IMR-90 (cell line): Measurements from ENCODE around the gene LEO1. TPM values are rescaled to one million over a fixed set of nuclear protein-coding genes. Genes with fewer than 3 reads are reported as not detected.

Source experiments
- ATAC-seq: fragments of 200-7000 bp; cut with Tn5 transposase; 2 replicates; pipeline ENCODE4 v1.9.1; 2020; ENCODE audit warnings: low read depth, mild to moderate bottlenecking, moderate library complexity
- BruUV-seq: library from RNA; stranded (reverse); fragments of 400-500 nt; replicated peaks from 2 replicates; lab custom pipeline; 2021; lab: Mats Ljungman, UMichigan
- CTCF ChIA-PET: fragments of 300-600 bp; formaldehyde crosslinking; extraction: SDS; loops from one replicate; lab custom pipeline; 2021; ENCODE audit warnings: antibody characterized with exemption; lab: Yijun Ruan, JAX
- POLR2A ChIA-PET: fragments of 300-600 bp; sonication (Branson Sonifier 250); formaldehyde crosslinking; loops from one replicate; lab custom pipeline; 2022; ENCODE audit warnings: antibody characterized with exemption; ENCODE audit not compliant: unreplicated experiment; lab: Charles Lee
- DNase-seq: peaks from one replicate; pipeline ENCODE4 v3.0.0; 2013
- H2AFZ ChIP-seq: replicated peaks from 2 replicates; pipeline ENCODE3; 2013; ENCODE audit warnings: low read length, mild to moderate bottlenecking; ENCODE audit not compliant: poor library complexity
- H2AK5ac ChIP-seq: 2 replicates; pipeline ENCODE4 v1.6.1; 2013; ENCODE audit warnings: low read depth, low read length, inconsistent platforms
- H2AK9ac ChIP-seq: replicated peaks from 2 replicates; pipeline ENCODE3; 2013; ENCODE audit warnings: mild to moderate bottlenecking, low read depth, low read length, moderate library complexity; ENCODE audit not compliant: poor library complexity
- H2BK120ac ChIP-seq: 2 replicates; pipeline ENCODE4 v1.6.1; 2013; ENCODE audit warnings: low read depth, low read length, inconsistent platforms
- H2BK15ac ChIP-seq: 3 replicates; pipeline ENCODE4 v1.6.1; 2013; ENCODE audit warnings: low read depth, low read length, inconsistent platforms
- H2BK20ac ChIP-seq: 2 replicates; pipeline ENCODE4 v1.6.1; 2013; ENCODE audit warnings: low read depth, mild to moderate bottlenecking, inconsistent platforms, low read length, moderate library complexity
- H2BK5ac ChIP-seq: 2 replicates; pipeline ENCODE4 v1.6.1; 2013; ENCODE audit warnings: mild to moderate bottlenecking, low read depth, low read length, inconsistent platforms; ENCODE audit not compliant: poor library complexity, severe bottlenecking
- H3K14ac ChIP-seq: replicated peaks from 2 replicates; pipeline ENCODE4 v1.6.1; 2013; ENCODE audit warnings: low read depth, low read length, inconsistent platforms
- H3K18ac ChIP-seq: 2 replicates; pipeline ENCODE4 v1.6.1; 2013; ENCODE audit warnings: low read depth, low read length, control low read depth
- H3K23ac ChIP-seq: 2 replicates; pipeline ENCODE4 v1.6.1; 2013; ENCODE audit warnings: low read depth, low read length, inconsistent platforms
- H3K27ac ChIP-seq: 2 replicates; pipeline ENCODE4 v1.5.1; 2013; ENCODE audit warnings: mild to moderate bottlenecking, control low read depth, low read length; ENCODE audit not compliant: insufficient read depth
- H3K27me3 ChIP-seq: 2 replicates; pipeline ENCODE4 v1.6.1; 2013; ENCODE audit warnings: low read length; ENCODE audit not compliant: control insufficient read depth, insufficient read depth
- H3K36me3 ChIP-seq: 2 replicates; pipeline ENCODE4 v1.6.1; 2013; ENCODE audit warnings: low read length, mixed read lengths; ENCODE audit not compliant: control insufficient read depth, insufficient read depth
- H3K4ac ChIP-seq: 2 replicates; pipeline ENCODE4 v1.6.1; 2013; ENCODE audit warnings: low read depth, low read length, inconsistent platforms
- H3K4me1 ChIP-seq: 2 replicates; pipeline ENCODE4 v1.6.1; 2013; ENCODE audit warnings: low read length, mixed read lengths; ENCODE audit not compliant: control insufficient read depth, insufficient read depth
- H3K4me2 ChIP-seq: 2 replicates; pipeline ENCODE4 v1.6.1; 2013; ENCODE audit warnings: low read depth, mild to moderate bottlenecking, control low read depth, low read length, moderate library complexity
- H3K4me3 ChIP-seq: 2 replicates; pipeline ENCODE4 v1.5.1; 2013; ENCODE audit warnings: low read depth, mild to moderate bottlenecking, control low read depth, low read length, moderate library complexity; ENCODE audit not compliant: insufficient read depth
- H3K56ac ChIP-seq: 2 replicates; pipeline ENCODE4 v1.6.1; 2013; ENCODE audit warnings: low read length, inconsistent platforms; ENCODE audit not compliant: insufficient read depth; ENCODE audit errors: extremely low read depth
- H3K79me1 ChIP-seq, 2 experiments: 2 replicates each; pipeline ENCODE4 v1.6.1; 2013; ENCODE audit warnings: low read length in 2 of 2, inconsistent platforms in 1 of 2, low read depth in 1 of 2
- H3K9ac ChIP-seq: 2 replicates; pipeline ENCODE4 v1.6.1; 2013; ENCODE audit warnings: low read depth, low read length, control low read depth
- H3K9me1 ChIP-seq: 2 replicates; pipeline ENCODE4 v1.6.1; 2013; ENCODE audit warnings: low read length, inconsistent platforms; ENCODE audit not compliant: insufficient read depth
- H3K9me3 ChIP-seq: 2 replicates; pipeline ENCODE4 v1.6.1; 2013; ENCODE audit warnings: low read length; ENCODE audit not compliant: control insufficient read depth, insufficient read depth
- H4K20me1 ChIP-seq: 2 replicates; pipeline ENCODE4 v1.6.1; 2013; ENCODE audit warnings: low read length, inconsistent platforms; ENCODE audit not compliant: insufficient read depth
- H4K5ac ChIP-seq: 2 replicates; pipeline ENCODE4 v1.6.1; 2013; ENCODE audit warnings: mild to moderate bottlenecking, low read depth, low read length, control low read depth
- H4K8ac ChIP-seq, 2 experiments: 2 replicates each; pipeline ENCODE4 v1.6.1; 2013; ENCODE audit warnings: low read depth in 2 of 2, low read length in 2 of 2, control low read depth in 1 of 2, inconsistent platforms in 1 of 2
- H4K91ac ChIP-seq: 2 replicates; pipeline ENCODE4 v1.6.1; 2013; ENCODE audit warnings: low read depth, low read length, inconsistent platforms; ENCODE audit not compliant: insufficient read depth
- BHLHE40 ChIP-seq: fragments of 150-350 bp; IDR thresholded peaks from 2 replicates; pipeline ENCODE4 v1.6.1; 2016; ENCODE audit warnings: mild to moderate bottlenecking, low read depth, low read length
- FOS ChIP-seq: fragments of 150-350 bp; IDR thresholded peaks from 2 replicates; pipeline ENCODE4 v1.6.1; 2016; ENCODE audit warnings: low read depth, low read length
- MAZ ChIP-seq: IDR thresholded peaks from 2 replicates; pipeline ENCODE4 v1.6.1; 2012; ENCODE audit warnings: low read depth, mild to moderate bottlenecking, low read length, improper control_type of control experiment, moderate library complexity, borderline replicate concordance
- MXI1 ChIP-seq: IDR thresholded peaks from 2 replicates; pipeline ENCODE4 v1.6.1; 2012; ENCODE audit warnings: low read depth, mild to moderate bottlenecking, low read length, moderate library complexity, borderline replicate concordance
- POLR2A ChIP-seq: IDR thresholded peaks from 2 replicates; pipeline ENCODE4 v1.6.1; 2012; ENCODE audit warnings: mild to moderate bottlenecking, low read depth, low read length
- RCOR1 ChIP-seq: IDR thresholded peaks from 2 replicates; pipeline ENCODE4 v1.6.1; 2012; ENCODE audit warnings: mild to moderate bottlenecking, low read length, improper control_type of control experiment; ENCODE audit not compliant: insufficient replicate concordance
- SMC3 ChIP-seq: fragments of 150-350 bp; IDR thresholded peaks from 2 replicates; pipeline ENCODE4 v1.6.1; 2016; ENCODE audit warnings: low read depth, mild to moderate bottlenecking, antibody characterized with exemption, low read length, moderate library complexity
- USF2 ChIP-seq: fragments of 150-350 bp; IDR thresholded peaks from 2 replicates; pipeline ENCODE4 v1.6.1; 2017; ENCODE audit warnings: mild to moderate bottlenecking, antibody characterized with exemption, low read length, low read depth
- WGBS, 2 experiments: methylation state at CpG; one replicate each; pipeline versions ENCODE4 v1.1.5 to v1.1.7; 2013; ENCODE audit warnings: missing lambda C conversion rate in 2 of 2; ENCODE audit not compliant: insufficient read length in 1 of 2; ENCODE audit errors: extremely low coverage in 2 of 2; 5-methylcytosine and 5-hydroxymethylcytosine counted together
- dilution Hi-C: fragments of 300-500 bp; cut with HindIII; formaldehyde crosslinking; loops from one replicate; pipeline ENCODE4 v1.14.3; 2018; ENCODE audit warnings: low sequenced_read_pairs; ENCODE audit not compliant: unreplicated experiment
- in situ Hi-C: fragments of 300-500 bp; cut with MboI; formaldehyde crosslinking; loops from 3 replicates; pipeline ENCODE4 v1.14.3; 2019; ENCODE audit warnings: low sequenced_read_pairs, inconsistent platforms, mixed read lengths
- intact Hi-C: fragments of 100-400 bp; cut with micrococcal nuclease; formaldehyde crosslinking; loops from 2 replicates; pipeline ENCODE4 v1.10.0; 2022
- polyA plus RNA-seq, 3 experiments: library from polyadenylated mRNA; depleted of rRNA; stranded (reverse); fragments of >200 nt; gene quantifications; 2 replicates each; pipeline ENCODE4 v1.2.3, GENCODE V29; 2012; ENCODE audit warnings: low replicate concordance in 1 of 3
- total RNA-seq: library from RNA; depleted of rRNA; stranded (reverse); fragments of >200 nt; gene quantifications from 2 replicates; pipeline ENCODE4 v1.2.3, GENCODE V29; 2012

The LEO1 gene
- total and polyA plus RNA-seq, 2 of the 4 experiments (the other 2 are of a cell fraction): 9.0 to 11.5 TPM

- Histone ChIP-seq H3K4ac (peak within 1 kb of the TSS; percentile 100), H3K4me1 (peaks cover 11% of the 10 kb centered on the region), H3K27me3 (no peaks in the 10 kb centered on the region), H3K23ac (peak within 1 kb of the TSS; percentile 100), H2AK9ac (peak within 1 kb of the TSS; percentile 98), H2BK20ac (peak within 1 kb of the TSS; percentile 88), H2AFZ (peak within 1 kb of the TSS; percentile 95), H3K79me1 (peaks cover 0 to 20% of the 10 kb centered on the region in 2 experiments; a peak in 2 of 4 replicates), H3K9me1 (peaks cover 10% of the 10 kb centered on the region), H4K5ac (peak within 1 kb of the TSS; percentile 86), H3K56ac (peak within 1 kb of the TSS; percentile 99), H3K14ac (peak within 1 kb of the TSS; percentile 100), H2BK120ac (peak within 1 kb of the TSS; percentile 96), H4K91ac (peak within 1 kb of the TSS; percentile 97), H2AK5ac (peak within 1 kb of the TSS; percentile 94), H4K8ac (peak within 1 kb of the TSS; percentile 81 to 97), H3K4me2 (peak within 1 kb of the TSS; percentile 90), H3K27ac (peak within 1 kb of the TSS; percentile 97), H4K20me1 (peaks cover 10% of the 10 kb centered on the region), H2BK5ac (peak within 1 kb of the TSS; percentile 100), H3K9me3 (no peaks in the 10 kb centered on the region), H3K18ac (peak within 1 kb of the TSS; percentile 96), H3K9ac (peak within 1 kb of the TSS; percentile 93), H3K4me3 (peak within 1 kb of the TSS; percentile 90), H3K36me3 (no peaks in the 10 kb centered on the region), H2BK15ac (peak within 1 kb of the TSS; percentile 82; the same call in 2 of the 3 replicates)
- DNase-seq (peak; percentile 93), ATAC-seq (peak; percentile 89)
- WGBS, 2 experiments: 21% methylated on average over 12 of the region's 59 CpGs; no CpG with 5 or more reads in 1 of the 2 experiments
- dilution Hi-C loops (no loop called here), in situ Hi-C loops (loop anchor here (25.0 kb wide), 1 partner anchor 643 kb away; no protein-coding TSS in a partner anchor), intact Hi-C loops (loop anchor here (2.0 to 5.0 kb wide), 3 partner anchors 33 to 480 kb away; partner anchors contain the start of gene LEO1)
- no TSS peak for BruUV-seq
- ChIA-PET CTCF (no interaction called here), POLR2A (no interaction called here)
- TF ChIP-seq USF2 (peak; percentile 78), MXI1 (no peak), MAZ (peak; percentile 97), SMC3 (peak; percentile 14; the same call in 1 of the 2 replicates), FOS (peak; percentile 36; the same call in 1 of the 2 replicates), RCOR1 (no peak), POLR2A (peak; percentile 97), BHLHE40 (peak; percentile 100)
Measured at GRCh38 chr15:52018693-52019393, 47.3 kb upstream of the LEO1 start, which contains the start of gene MAPK6. MAPK6 (plus strand) TSS chr15:52019219; CDS start chr15:52046461, 27,242 bp downstream.
